Measurements from ENCODE around the gene PPP1R12C.

PPP1R12C gene

GRCh38 chr19:55146705-55147273 lies 29.4 kb upstream of the PPP1R12C start:
- DNase-seq (ENCODE audit: low read depth in 2 of 2) = no peak

- DNase-seq (ENCODE audit: low read depth in 2 of 2) = no peak
Measured at GRCh38 chr19:55146078-55146704, 28.8 kb upstream of the PPP1R12C start.

- DNase-seq (ENCODE audit: low read depth in 2 of 2) = no peak
Measured at GRCh38 chr19:55145232-55145631, 27.8 kb upstream of the PPP1R12C start.

- no peak for DNase-seq (ENCODE audit: low read depth in 2 of 2)
Measured at GRCh38 chr19:55141696-55142095, 24.3 kb upstream of the PPP1R12C start.

- no peak for DNase-seq (ENCODE audit: low read depth in 2 of 2)
Measured at GRCh38 chr19:55137915-55138314, 20.5 kb upstream of the PPP1R12C start.

GRCh38 chr19:55136399-55137102 lies 19.1 kb upstream of the PPP1R12C start:
- DNase-seq (ENCODE audit: low read depth in 2 of 2) = no peak

GRCh38 chr19:55134736-55135135 lies 17.3 kb upstream of the PPP1R12C start:
- no peak for DNase-seq (ENCODE audit: low read depth in 2 of 2)

GRCh38 chr19:55133639-55134444 lies 16.4 kb upstream of the PPP1R12C start:
- no peak for DNase-seq (ENCODE audit: low read depth in 2 of 2)

GRCh38 chr19:55132453-55133129 lies 15.2 kb upstream of the PPP1R12C start:
- DNase-seq (ENCODE audit: low read depth in 2 of 2) = no peak

GRCh38 chr19:55131421-55131820 lies 14.0 kb upstream of the PPP1R12C start:
- no peak for DNase-seq (ENCODE audit: low read depth in 2 of 2)

GRCh38 chr19:55119053-55119452 lies 1.6 kb upstream of the PPP1R12C start:
- no peak for DNase-seq (ENCODE audit: low read depth in 2 of 2)

- no peak for DNase-seq (ENCODE audit: low read depth in 2 of 2)
Measured at GRCh38 chr19:55118401-55118991, 1.1 kb upstream of the PPP1R12C start.

GRCh38 chr19:55117663-55118391 lies 390 bp upstream of the PPP1R12C start:
- peak; percentile 96 for DNase-seq (ENCODE audit: low read depth in 2 of 2)

GRCh38 chr19:55116232-55116858 lies 1.1 kb downstream of the PPP1R12C start:
- DNase-seq (ENCODE audit: low read depth in 2 of 2) = peak in 1 of 2 donors; percentile 21

GRCh38 chr19:55115446-55116065 lies 1.9 kb downstream of the PPP1R12C start:
- DNase-seq (ENCODE audit: low read depth in 2 of 2) = no peak

- no peak for DNase-seq (ENCODE audit: low read depth in 2 of 2)
Measured at GRCh38 chr19:55114566-55115145, 2.8 kb downstream of the PPP1R12C start.

- DNase-seq (ENCODE audit: low read depth in 2 of 2) = no peak
Measured at GRCh38 chr19:55113570-55114039, 3.8 kb downstream of the PPP1R12C start.

GRCh38 chr19:55112777-55113569 lies 4.5 kb downstream of the PPP1R12C start:
- DNase-seq (ENCODE audit: low read depth in 2 of 2) = no peak
